Tibial nerve (tissue), 4 donors: ENCODE data around the gene COQ3.

ENCODE experiments used
- EP300 ChIP-seq, 2 donors: sonication (generic); formaldehyde crosslinking; IDR thresholded peaks; one replicate each; pipeline ENCODE4 v1.6.1; 2017; ENCODE audit warnings: antibody characterized with exemption in 2 of 2, mild to moderate bottlenecking in 1 of 2
- POLR2A ChIP-seq, 2 donors: fragments of 450-650 bp; IDR thresholded peaks; one replicate each; pipeline ENCODE4 v1.6.1; 2017; ENCODE audit warnings: antibody characterized with exemption in 2 of 2, mild to moderate bottlenecking in 2 of 2, moderate library complexity in 2 of 2
- TF ChIP-seq, protein P1 (sequence below), 5 experiments: fragments of 200-600 bp in 3 of 5; fragments of 450-650 bp in 2 of 5; sonication (generic) in 3 of 5; IDR thresholded peaks; one replicate each; pipeline ENCODE4 v1.5.1; 2016 to 2019; ENCODE audit warnings: antibody characterized with exemption in 5 of 5, mild to moderate bottlenecking in 3 of 5, moderate library complexity in 2 of 5

DNA sequence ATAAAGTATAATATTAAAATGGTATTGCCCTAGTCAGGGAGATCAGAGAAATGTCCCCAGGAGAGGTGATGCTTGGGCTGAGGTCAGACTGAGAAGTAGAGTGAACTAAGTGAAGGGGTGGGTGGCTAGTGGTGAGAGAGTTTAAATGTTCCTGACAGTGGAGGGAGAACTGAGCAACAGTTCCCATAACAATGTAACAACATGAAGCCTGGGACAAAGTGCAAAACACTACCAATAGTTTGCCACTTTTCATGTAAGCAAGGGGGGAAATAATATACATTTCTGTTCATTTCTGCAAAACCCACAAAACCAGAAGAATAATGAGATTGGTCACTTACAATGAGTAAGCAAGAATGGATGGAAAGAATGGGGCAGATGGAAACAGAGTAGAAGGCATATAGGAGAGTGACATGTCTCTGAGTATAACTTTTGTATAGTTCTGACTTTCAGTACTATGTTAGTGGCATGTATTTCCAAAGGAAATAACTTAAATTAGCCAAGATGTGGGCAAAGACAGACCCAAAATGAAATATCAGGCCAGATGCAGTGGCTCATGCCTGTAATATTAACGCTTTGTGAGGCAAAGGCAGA, 31.2 kb downstream of the COQ3 start:
- TF ChIP-seq EP300 (IDR thresholded peaks at IDR 0.05) (no peak), POLR2A (IDR thresholded peaks at IDR 0.05) (no peak)
- TF ChIP-seq, protein P1, sequence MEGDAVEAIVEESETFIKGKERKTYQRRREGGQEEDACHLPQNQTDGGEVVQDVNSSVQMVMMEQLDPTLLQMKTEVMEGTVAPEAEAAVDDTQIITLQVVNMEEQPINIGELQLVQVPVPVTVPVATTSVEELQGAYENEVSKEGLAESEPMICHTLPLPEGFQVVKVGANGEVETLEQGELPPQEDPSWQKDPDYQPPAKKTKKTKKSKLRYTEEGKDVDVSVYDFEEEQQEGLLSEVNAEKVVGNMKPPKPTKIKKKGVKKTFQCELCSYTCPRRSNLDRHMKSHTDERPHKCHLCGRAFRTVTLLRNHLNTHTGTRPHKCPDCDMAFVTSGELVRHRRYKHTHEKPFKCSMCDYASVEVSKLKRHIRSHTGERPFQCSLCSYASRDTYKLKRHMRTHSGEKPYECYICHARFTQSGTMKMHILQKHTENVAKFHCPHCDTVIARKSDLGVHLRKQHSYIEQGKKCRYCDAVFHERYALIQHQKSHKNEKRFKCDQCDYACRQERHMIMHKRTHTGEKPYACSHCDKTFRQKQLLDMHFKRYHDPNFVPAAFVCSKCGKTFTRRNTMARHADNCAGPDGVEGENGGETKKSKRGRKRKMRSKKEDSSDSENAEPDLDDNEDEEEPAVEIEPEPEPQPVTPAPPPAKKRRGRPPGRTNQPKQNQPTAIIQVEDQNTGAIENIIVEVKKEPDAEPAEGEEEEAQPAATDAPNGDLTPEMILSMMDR (IDR thresholded peaks at IDR 0.05): no peak
